Measurements from ENCODE around the gene HEATR5A. TPM values are rescaled to one million over a fixed set of nuclear protein-coding genes. Genes with fewer than 3 reads are reported as not detected.

The HEATR5A gene
- total and polyA plus RNA-seq, 2 of the 13 experiments (the other 11 are each of a cell fraction or from before 2014, with no cell fraction given): 36.4 to 105 TPM

DNA sequence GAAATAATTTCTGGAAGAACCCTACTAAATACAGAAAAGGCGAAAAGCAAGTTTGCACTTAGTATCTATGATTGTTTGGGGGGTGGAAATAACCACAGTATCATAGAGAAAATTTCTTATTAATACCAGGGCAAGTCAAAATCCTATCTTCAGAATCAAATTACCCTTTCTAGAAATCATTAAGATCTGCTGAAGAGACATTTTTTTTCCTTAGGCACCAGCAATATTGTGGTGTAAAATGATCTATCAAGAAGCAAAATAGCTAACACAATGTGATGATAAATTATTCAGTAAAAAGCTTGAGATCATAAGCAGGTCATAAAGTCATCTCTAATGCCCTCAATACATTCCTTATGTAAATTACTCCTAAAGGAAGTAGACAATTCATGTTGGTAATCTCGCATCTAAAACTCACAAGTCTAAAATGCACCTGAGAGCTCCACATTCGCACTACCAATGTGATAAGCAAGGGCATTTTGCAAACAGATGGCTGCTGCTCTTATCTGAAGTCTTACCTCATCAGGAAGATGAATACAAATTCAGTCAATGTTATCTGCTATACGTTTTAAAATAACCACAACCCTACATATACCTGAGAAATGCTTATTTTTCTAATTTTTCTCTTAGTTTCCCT, 14.6 kb downstream of the HEATR5A start:
- 90% methylated on average over 4 of the region's 4 CpGs for WGBS (ENCODE audit: low lambda C conversion rate)
- FAIRE-seq (no peak), DNase-seq (ENCODE audit: low spot score) (no peak), ATAC-seq (no peak)
- Histone ChIP-seq H4K20me1 (ENCODE audit: insufficient read depth, low read length) (no peaks in the 10 kb centered on the region), H3K9ac (ENCODE audit: insufficient read depth, low read depth, low read length) (no peak overlapping the region), H3K36me3 (replicated peaks in 1 of 2; ENCODE audit: control insufficient read depth in 1 of 2, insufficient read depth in 2 of 2, low read length in 2 of 2) (peaks cover 4 to 14% of the 10 kb centered on the region in 2 experiments), H3K79me2 (ENCODE audit: insufficient read depth, low read length) (peaks cover 28% of the 10 kb centered on the region), H3K27me3 (ENCODE audit: control insufficient read depth in 1 of 2, insufficient read depth in 2 of 2, low read length in 2 of 2) (no peaks in the 10 kb centered on the region), H2AFZ (ENCODE audit: low read length) (no peak overlapping the region), H3K27ac (ENCODE audit: extremely low read length, insufficient read depth, low read length) (no peak overlapping the region), H3K4me2 (ENCODE audit: low read depth, low read length) (no peak overlapping the region), H3K4me3 (replicated peaks in 1 of 3; ENCODE audit: insufficient read depth in 1 of 3, low read depth in 2 of 3, low read length in 3 of 3) (no peak overlapping the region), H3K4me1 (ENCODE audit: insufficient read depth, low read length) (peaks cover 6% of the 10 kb centered on the region), H3K9me3 (ENCODE audit: low read length) (no peaks in the 10 kb centered on the region)
- in situ Hi-C loops (cut with HindIII; ENCODE audit: extremely low pct_ligation_motif_present, low pct_unique_long_range_greater_than_20kb): no loop called here
- POLR2A ChIA-PET: interaction anchor here (1.5 to 6.2 kb wide), 2 partner anchors 9 to 15 kb away, joined by 3 to 68 read pairs; partner anchors contain the start of gene HEATR5A
- TF ChIP-seq MZF1 (CRISPR knock-in tag; IDR thresholded peaks at IDR 0.05; ENCODE audit: borderline replicate concordance) (no peak), KLF16 (CRISPR knock-in tag; IDR thresholded peaks at IDR 0.05) (0 out of 4 replicates have a peak, but pooled peaks of 1 of the 2 experiments have one; percentile 54), MAFK (conservative IDR thresholded peaks at IDR 0.05 in 1 of 2, IDR thresholded peaks at IDR 0.05 in 1 of 2; ENCODE audit: low read length in 2 of 2) (peak; percentile 76 to 77), MAFF (IDR thresholded peaks at IDR 0.05; ENCODE audit: low read depth, low read length) (peak; percentile 62; the same call in 1 of the 2 replicates), CEBPB (IDR thresholded peaks at IDR 0.05; ENCODE audit: borderline replicate concordance, low read depth, low read length) (no peak), LCORL (IDR thresholded peaks at IDR 0.05) (no peak), LCORL (CRISPR knock-in tag; IDR thresholded peaks at IDR 0.05) (0 out of 2 replicates have a peak, but pooled peaks have one; percentile 7)
- intact Hi-C loops (cut with micrococcal nuclease; ENCODE audit: unreplicated experiment): no loop called here
- CTCF ChIA-PET (ENCODE audit: low intra/inter-chr PET ratio, low total read pairs): no interaction called here
- BruUV-seq (replicated peaks): no TSS peak

DNA sequence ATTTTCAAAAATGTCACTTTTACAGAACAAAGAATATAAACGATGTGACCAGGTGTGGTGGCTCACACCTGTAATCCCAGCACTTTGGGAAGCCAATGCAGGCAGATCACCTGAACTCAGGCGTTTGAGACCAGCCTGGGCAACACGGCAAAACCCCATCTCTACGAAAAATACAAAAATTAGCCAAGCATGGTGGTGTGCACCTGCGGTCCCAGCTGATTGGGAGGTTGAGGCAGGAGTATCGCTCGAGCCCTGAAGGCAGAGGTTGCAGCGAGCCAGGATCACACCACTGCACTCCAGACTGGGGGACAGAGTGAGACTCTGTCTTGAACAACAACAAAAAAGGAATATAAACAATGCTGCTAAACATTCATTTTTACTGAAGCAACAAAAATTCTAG, 15.2 kb downstream of the HEATR5A start:
- CTCF ChIA-PET (ENCODE audit: low intra/inter-chr PET ratio, low total read pairs): no interaction called here
- Histone ChIP-seq H2AFZ (ENCODE audit: low read length) (no peak overlapping the region), H3K36me3 (replicated peaks in 1 of 2; ENCODE audit: control insufficient read depth in 1 of 2, insufficient read depth in 2 of 2, low read length in 2 of 2) (peaks cover 4 to 16% of the 10 kb centered on the region in 2 experiments), H3K79me2 (ENCODE audit: insufficient read depth, low read length) (peaks cover 23% of the 10 kb centered on the region), H4K20me1 (ENCODE audit: insufficient read depth, low read length) (no peaks in the 10 kb centered on the region), H3K4me1 (ENCODE audit: insufficient read depth, low read length) (peaks cover 6% of the 10 kb centered on the region), H3K27ac (ENCODE audit: extremely low read length, insufficient read depth, low read length) (no peak overlapping the region), H3K4me2 (ENCODE audit: low read depth, low read length) (no peak overlapping the region), H3K4me3 (replicated peaks in 1 of 3; ENCODE audit: insufficient read depth in 1 of 3, low read depth in 2 of 3, low read length in 3 of 3) (no peak overlapping the region), H3K9ac (ENCODE audit: insufficient read depth, low read depth, low read length) (no peak overlapping the region), H3K27me3 (ENCODE audit: control insufficient read depth in 1 of 2, insufficient read depth in 2 of 2, low read length in 2 of 2) (no peaks in the 10 kb centered on the region), H3K9me3 (ENCODE audit: low read length) (no peaks in the 10 kb centered on the region)
- WGBS (ENCODE audit: low lambda C conversion rate): 97% methylated on average over 8 of the region's 8 CpGs
- intact Hi-C loops (cut with micrococcal nuclease; ENCODE audit: unreplicated experiment): no loop called here
- POLR2A ChIA-PET: interaction anchor here (1.7 to 6.2 kb wide), 2 partner anchors 15 kb away, joined by 7 to 68 read pairs; partner anchors contain the start of gene HEATR5A
- ATAC-seq (no peak), FAIRE-seq (no peak), DNase-seq (ENCODE audit: low spot score) (no peak)
- in situ Hi-C loops (cut with HindIII; ENCODE audit: extremely low pct_ligation_motif_present, low pct_unique_long_range_greater_than_20kb): no loop called here
- no TSS peak for BruUV-seq (replicated peaks)
- TF ChIP-seq ZC3H13 (CRISPR knock-in tag; IDR thresholded peaks at IDR 0.05) (no peak), LCORL (IDR thresholded peaks at IDR 0.05) (no peak), LCORL (CRISPR knock-in tag; IDR thresholded peaks at IDR 0.05) (0 out of 2 replicates have a peak, but pooled peaks have one; percentile 18), ZNF687 (CRISPR knock-in tag; IDR thresholded peaks at IDR 0.05) (peak; percentile 19; the same call in 1 of the 2 replicates), FOXO4 (CRISPR knock-in tag; conservative IDR thresholded peaks at IDR 0.05) (0 out of 2 replicates have a peak, but pooled peaks have one; percentile 74)
- TF ChIP-seq, protein P1, sequence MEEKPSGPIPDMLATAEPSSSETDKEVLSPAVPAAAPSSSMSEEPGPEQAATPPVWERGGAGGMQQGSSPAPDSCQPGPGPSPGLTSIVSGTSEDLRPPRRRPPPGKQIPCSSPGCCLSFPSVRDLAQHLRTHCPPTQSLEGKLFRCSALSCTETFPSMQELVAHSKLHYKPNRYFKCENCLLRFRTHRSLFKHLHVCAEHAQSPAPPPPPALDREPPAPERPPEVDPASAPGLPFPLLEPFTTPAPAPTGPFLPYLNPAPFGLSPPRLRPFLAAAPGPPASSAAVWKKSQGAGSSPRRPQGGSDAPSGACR (CRISPR knock-in tag; IDR thresholded peaks at IDR 0.05): 0 out of 2 replicates have a peak, but pooled peaks have one; percentile 30
